GM23338 (cell line): ENCODE measurements around the gene POP7. TPM values are rescaled to one million over a fixed set of nuclear protein-coding genes. Genes with fewer than 3 reads are reported as not detected.
A peak's percentile ranks its signal among the peaks of the same experiment; 100 is the strongest.

Experiments used
- ATAC-seq: fragments of 200-7000 bp; cut with Tn5 transposase; 3 replicates; pipeline ENCODE4 v1.9.1; 2020
- DNase-seq: peaks from one replicate; pipeline ENCODE4 v3.0.0-alpha.2; 2015; ENCODE audit warnings: low spot score
- H2AFZ ChIP-seq: fragments of 200-600 bp; sonication (generic); 2 replicates; pipeline ENCODE4 v1.8.0; 2016; ENCODE audit warnings: antibody characterized with exemption, mild to moderate bottlenecking, moderate library complexity
- H3F3A ChIP-seq: fragments of 200-600 bp; sonication (generic); replicated peaks from 2 replicates; pipeline ENCODE4 v1.8.0; 2017; ENCODE audit warnings: antibody characterized with exemption, mixed run types, low read depth
- H3K27ac ChIP-seq: fragments of 200-600 bp; sonication (generic); 2 replicates; pipeline ENCODE4 v1.6.1; 2016; ENCODE audit warnings: low read depth
- H3K27me3 ChIP-seq: fragments of 200-600 bp; sonication (generic); 2 replicates; pipeline ENCODE4 v1.8.0; 2016; ENCODE audit warnings: mild to moderate bottlenecking, mixed run types, moderate library complexity; ENCODE audit not compliant: insufficient read depth
- H3K36me3 ChIP-seq: fragments of 200-600 bp; sonication (generic); 2 replicates; pipeline ENCODE4 v1.8.0; 2016; ENCODE audit warnings: mild to moderate bottlenecking; ENCODE audit not compliant: insufficient read depth
- H3K4me1 ChIP-seq: fragments of 200-600 bp; sonication (generic); 2 replicates; pipeline ENCODE4 v1.8.0; 2016; ENCODE audit warnings: mild to moderate bottlenecking, moderate library complexity; ENCODE audit not compliant: insufficient read depth
- H3K4me2 ChIP-seq: fragments of 200-600 bp; sonication (generic); 2 replicates; pipeline ENCODE4 v1.7.1; 2017; ENCODE audit warnings: mixed run types
- H3K4me3 ChIP-seq: fragments of 200-600 bp; sonication (generic); 2 replicates; pipeline ENCODE4 v1.6.1; 2016; ENCODE audit warnings: mixed run types
- H3K79me2 ChIP-seq: fragments of 200-600 bp; sonication (generic); replicated peaks from 2 replicates; pipeline ENCODE4 v1.8.0; 2017; ENCODE audit warnings: mild to moderate bottlenecking; ENCODE audit not compliant: insufficient read depth
- H3K9me2 ChIP-seq: fragments of 200-600 bp; sonication (generic); 2 replicates; pipeline ENCODE4 v1.8.0; 2017; ENCODE audit not compliant: insufficient read depth
- H4K20me1 ChIP-seq: fragments of 200-600 bp; sonication (generic); replicated peaks from 2 replicates; pipeline ENCODE4 v1.8.0; 2017; ENCODE audit warnings: mild to moderate bottlenecking; ENCODE audit not compliant: insufficient read depth
- H3K27ac Mint-ChIP-seq: 2 replicates; pipeline ENCODE4 v1.8.0; 2020; ENCODE audit warnings: inconsistent platforms, mild to moderate bottlenecking, moderate library complexity, mixed read lengths
- H3K27me3 Mint-ChIP-seq: 3 replicates; pipeline ENCODE4 v1.8.0; 2022; ENCODE audit warnings: low read depth, mild to moderate bottlenecking, moderate library complexity, mixed read lengths, inconsistent platforms; ENCODE audit not compliant: insufficient read depth, poor library complexity
- H3K36me3 Mint-ChIP-seq: 3 replicates; pipeline ENCODE4 v1.8.0; 2021; ENCODE audit warnings: low read depth, mild to moderate bottlenecking, inconsistent platforms, moderate library complexity, mixed read lengths
- H3K4me1 Mint-ChIP-seq: 3 replicates; pipeline ENCODE4 v1.8.0; 2020; ENCODE audit warnings: mild to moderate bottlenecking, inconsistent platforms, mixed read lengths
- H3K4me3 Mint-ChIP-seq: 3 replicates; pipeline ENCODE4 v1.8.0; 2021; ENCODE audit warnings: moderate library complexity, mild to moderate bottlenecking, inconsistent platforms, mixed read lengths
- H3K9me3 Mint-ChIP-seq: 3 replicates; pipeline ENCODE4 v1.8.0; 2020; ENCODE audit warnings: moderate library complexity, mild to moderate bottlenecking, inconsistent platforms, mixed read lengths
- CREB1 ChIP-seq: fragments of 250-450 bp; sonication (Bioruptor Pico); IDR thresholded peaks from 2 replicates; pipeline ENCODE4 v1.5.0; 2020; ENCODE audit warnings: low read depth, mild to moderate bottlenecking, moderate library complexity
- CTCF ChIP-seq, 2 experiments: fragments of 200-600 bp in 1 of 2; sonication (generic) in 1 of 2; conservative IDR thresholded peaks; 2 replicates each; pipeline versions ENCODE4 v1.5.1 to v1.6.1; 2016 to 2017; ENCODE audit warnings: antibody characterized with exemption in 2 of 2, low read depth in 2 of 2, mild to moderate bottlenecking in 2 of 2, moderate library complexity in 1 of 2
- EZH2 ChIP-seq: fragments of 200-600 bp; sonication (generic); IDR thresholded peaks from one replicate; pipeline ENCODE4 v1.8.0; 2017; ENCODE audit warnings: antibody characterized with exemption, mild to moderate bottlenecking, low read depth; ENCODE audit not compliant: unreplicated experiment
- EZH2phosphoT487 ChIP-seq: fragments of 200-600 bp; sonication (generic); IDR thresholded peaks from one replicate; pipeline ENCODE4 v1.8.1; 2018; ENCODE audit warnings: antibody characterized with exemption; ENCODE audit not compliant: unreplicated experiment
- JUNB ChIP-seq: IDR thresholded peaks from one replicate; pipeline ENCODE4 v1.6.1; 2016; ENCODE audit warnings: antibody characterized with exemption; ENCODE audit not compliant: unreplicated experiment
- NANOG ChIP-seq: IDR thresholded peaks from 2 replicates; pipeline ENCODE4 v1.6.1; 2016; ENCODE audit warnings: antibody characterized with exemption, borderline replicate concordance
- POLR2AphosphoS5 ChIP-seq: IDR thresholded peaks from 2 replicates; pipeline ENCODE4 v1.6.1; 2016; ENCODE audit warnings: antibody characterized with exemption, low read depth
- STAT1 ChIP-seq: IDR thresholded peaks from one replicate; pipeline ENCODE4 v1.6.1; 2016; ENCODE audit warnings: antibody characterized with exemption; ENCODE audit not compliant: unreplicated experiment
- ZNF114 ChIP-seq: fragments of 250-450 bp; sonication (Bioruptor Pico); IDR thresholded peaks from 2 replicates; pipeline ENCODE4 v1.5.0; 2020; ENCODE audit warnings: mild to moderate bottlenecking, moderate library complexity
- ZNF331 ChIP-seq: fragments of 250-450 bp; sonication (Bioruptor Pico); IDR thresholded peaks from 2 replicates; pipeline ENCODE4 v1.5.0; 2020; ENCODE audit warnings: low read depth, mild to moderate bottlenecking, moderate library complexity
- ZNF462 ChIP-seq: fragments of 250-450 bp; sonication (Bioruptor Pico); IDR thresholded peaks from 2 replicates; pipeline ENCODE4 v1.5.0; 2020; ENCODE audit warnings: mild to moderate bottlenecking, moderate library complexity
- polyA plus RNA-seq: library from polyadenylated mRNA; unstranded; fragments of >200 nt; fragmentation: Nextera tagmentation; extraction: Ambion mirVana; gene quantifications from 2 replicates; pipeline ENCODE4 v1.2.1, GENCODE V29; 2016
- total RNA-seq: library from RNA; depleted of rRNA; stranded (reverse); fragments of >200 nt; shearing (Covaris generic); gene quantifications from 2 replicates; pipeline ENCODE4 v1.2.3, GENCODE V29; 2014

The POP7 gene
- total and polyA plus RNA-seq, 2 experiments from 2014 or later = 110 to 216 TPM

DNA sequence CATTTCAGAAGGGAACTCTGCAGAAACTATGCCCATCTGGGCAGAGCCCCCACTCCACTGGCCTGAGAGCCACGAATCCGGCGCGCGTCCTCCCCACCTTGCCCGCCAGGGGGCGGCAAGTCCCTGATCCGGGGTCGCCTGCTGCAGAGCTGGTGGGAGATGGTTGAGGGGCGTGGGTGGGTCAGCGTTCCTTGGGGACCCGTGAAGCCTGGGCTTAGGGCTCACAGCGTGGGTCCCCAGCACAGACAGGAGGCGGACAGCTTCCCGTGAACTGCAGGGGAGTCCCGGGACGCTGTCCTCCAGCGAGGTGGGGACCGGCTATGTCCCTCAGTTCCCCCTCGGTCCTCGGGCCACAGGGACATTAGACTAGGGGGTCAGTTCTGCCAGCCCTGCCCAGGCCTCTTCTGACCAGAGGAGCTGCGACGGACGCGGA is 585 bp upstream of the POP7 start:
- Histone ChIP-seq H3K27me3 (no peaks in the 10 kb centered on the region), H3K36me3 (peaks cover 8% of the 10 kb centered on the region), H3F3A (peaks cover 17% of the 10 kb centered on the region; the same call in 1 of the 2 replicates), H3K4me1 (no peaks in the 10 kb centered on the region; the same call in 1 of the 2 replicates), H2AFZ (no peak overlapping the region; the same call in 1 of the 2 replicates), H3K9me2 (no peaks in the 10 kb centered on the region), H4K20me1 (peaks cover 12% of the 10 kb centered on the region), H3K4me2 (peak overlapping the region; percentile 88), H3K27ac (peak overlapping the region; percentile 78; the same call in 1 of the 2 replicates), H3K4me3 (peak overlapping the region; percentile 98), H3K79me2 (peaks cover 48% of the 10 kb centered on the region)
- Mint-ChIP-seq H3K27ac (peak overlapping the region; percentile 98), H3K36me3 (peaks cover 20% of the 10 kb centered on the region), H3K9me3 (no peaks in the 10 kb centered on the region), H3K27me3 (peaks cover 2% of the 10 kb centered on the region), H3K4me3 (peak overlapping the region; percentile 98), H3K4me1 (peaks cover 9% of the 10 kb centered on the region)
- TF ChIP-seq CREB1 (peak; percentile 23; the same call in 1 of the 2 replicates), CTCF (conservative IDR thresholded peaks at IDR 0.05; ENCODE audit: low read depth in 2 of 2) (peak; percentile 83 to 92), ZNF331 (no peak)
- DNase-seq (peak; percentile 85), ATAC-seq (peak; percentile 86)

DNA sequence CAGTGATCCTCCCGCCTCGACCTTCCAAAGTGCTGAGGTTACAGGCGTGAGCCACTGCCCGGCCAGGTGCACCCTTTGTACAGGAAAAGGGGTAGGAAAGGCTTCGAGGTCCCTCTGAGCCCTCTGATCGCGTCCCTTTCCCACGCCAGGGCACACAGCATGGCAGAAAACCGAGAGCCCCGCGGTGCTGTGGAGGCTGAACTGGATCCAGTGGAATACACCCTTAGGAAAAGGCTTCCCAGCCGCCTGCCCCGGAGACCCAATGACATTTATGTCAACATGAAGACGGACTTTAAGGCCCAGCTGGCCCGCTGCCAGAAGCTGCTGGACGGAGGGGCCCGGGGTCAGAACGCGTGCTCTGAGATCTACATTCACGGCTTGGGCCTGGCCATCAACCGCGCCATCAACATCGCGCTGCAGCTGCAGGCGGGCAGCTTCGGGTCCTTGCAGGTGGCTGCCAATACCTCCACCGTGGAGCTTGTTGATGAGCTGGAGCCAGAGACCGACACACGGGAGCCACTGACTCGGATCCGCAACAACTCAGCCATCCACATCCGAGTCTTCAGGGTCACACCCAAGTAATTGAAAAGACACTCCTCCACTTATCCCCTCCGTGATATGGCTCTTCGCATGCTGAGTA is 871 bp downstream of the POP7 start:
- no peaks in the 10 kb centered on the region for H3K9me2 ChIP-seq
- H4K20me1 ChIP-seq = peaks cover 12% of the 10 kb centered on the region
- Mint-ChIP-seq H3K27ac (peak overlapping the region; percentile 98), H3K4me3 (peak overlapping the region; percentile 98), H3K36me3 (peaks cover 20% of the 10 kb centered on the region), H3K4me1 (peaks cover 9% of the 10 kb centered on the region), H3K9me3 (no peaks in the 10 kb centered on the region), H3K27me3 (peaks cover 4% of the 10 kb centered on the region)
- ATAC-seq (no peak), DNase-seq (peak; percentile 44)
- H3K4me3 ChIP-seq = peak overlapping the region; percentile 98
- H3F3A ChIP-seq = peaks cover 17% of the 10 kb centered on the region; the same call in 1 of the 2 replicates
- H3K27me3 ChIP-seq = no peaks in the 10 kb centered on the region
- peaks cover 40% of the 10 kb centered on the region for H3K79me2 ChIP-seq
- peaks cover 8% of the 10 kb centered on the region for H3K36me3 ChIP-seq
- H3K27ac ChIP-seq = peak overlapping the region; percentile 87; the same call in 1 of the 2 replicates
- no peak overlapping the region for H2AFZ ChIP-seq
- peak overlapping the region; percentile 91 for H3K4me2 ChIP-seq
- H3K4me1 ChIP-seq = no peaks in the 10 kb centered on the region; the same call in 1 of the 2 replicates
- no peak for TF ChIP-seq ZNF331
- TF ChIP-seq NANOG = no peak
- TF ChIP-seq STAT1 = no peak
- TF ChIP-seq ZNF462 (CRISPR knock-in tag) = no peak
- no peak for TF ChIP-seq ZNF114
- TF ChIP-seq CTCF (conservative IDR thresholded peaks at IDR 0.05; ENCODE audit: low read depth in 2 of 2) = no peak
- TF ChIP-seq CREB1 = no peak
- no peak for TF ChIP-seq EZH2phosphoT487
- TF ChIP-seq POLR2AphosphoS5 = no peak
- TF ChIP-seq JUNB = no peak
- no peak for TF ChIP-seq EZH2
